ENCODE results near the gene KPNA3. TPM values are rescaled to one million over a fixed set of nuclear protein-coding genes. Genes with fewer than 3 reads are reported as not detected.

Gene KPNA3
- total and polyA plus RNA-seq, 2 experiments from 2014 or later: 30.5 to 55.7 TPM

DNA sequence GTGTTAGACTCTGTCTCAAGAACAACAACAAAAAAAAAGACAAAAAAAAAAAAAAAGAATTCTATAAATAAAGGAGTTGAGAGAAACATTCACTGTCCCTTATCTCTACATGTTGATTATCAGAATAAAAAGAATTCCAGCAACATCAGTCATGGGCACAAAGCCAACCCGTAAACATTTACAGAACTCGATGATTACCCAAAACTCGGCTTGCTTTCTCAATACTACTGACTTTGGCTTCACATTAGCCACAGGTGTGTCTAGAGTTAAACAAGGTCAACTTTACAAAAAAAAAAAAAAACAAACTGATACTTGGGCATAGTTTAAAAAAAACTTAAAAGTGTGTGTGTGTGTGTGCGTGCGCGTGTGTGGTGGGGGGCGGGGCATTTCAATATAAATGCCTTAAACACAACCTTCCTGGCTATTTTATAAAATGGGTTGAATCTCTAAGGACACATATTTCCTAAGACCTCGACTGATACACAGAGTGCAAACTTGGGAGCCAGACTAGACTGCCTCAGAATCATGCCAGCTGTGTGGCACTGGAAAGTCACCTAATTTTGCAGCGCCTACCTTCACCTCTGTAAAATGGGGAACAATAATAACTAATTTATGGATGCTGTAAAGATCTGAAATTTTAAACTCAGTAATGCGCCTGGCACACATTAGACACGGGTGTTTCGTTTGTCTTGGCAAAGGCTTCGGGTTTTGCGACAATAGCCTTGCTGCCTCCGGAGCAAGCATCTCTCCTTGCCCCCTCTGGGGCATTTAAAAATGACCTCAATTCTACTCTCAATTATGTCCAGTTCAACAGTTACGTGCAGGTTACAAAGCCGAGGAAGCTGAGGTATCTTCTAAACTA lies 102.1 kb downstream of the KPNA3 start:
- H3K79me2 ChIP-seq (replicated peaks; ENCODE audit: insufficient read depth): peaks cover 54% of the 10 kb centered on the region

More for the DNA sequence above, 102.1 kb downstream of the KPNA3 start:
- Histone ChIP-seq H3K4me3 (peak overlapping the region; percentile 92), H2AFZ (peak overlapping the region; percentile 99), H3K9me2 (ENCODE audit: insufficient read depth) (no peaks in the 10 kb centered on the region), H3K27me3 (ENCODE audit: insufficient read depth) (no peaks in the 10 kb centered on the region), H4K20me1 (replicated peaks; ENCODE audit: insufficient read depth) (peaks cover 29% of the 10 kb centered on the region), H3K4me1 (ENCODE audit: insufficient read depth) (peaks cover 20% of the 10 kb centered on the region), H3F3A (replicated peaks; ENCODE audit: low read depth) (peaks cover 4% of the 10 kb centered on the region; the same call in 1 of the 2 replicates), H3K4me2 (peak overlapping the region; percentile 97), H3K27ac (ENCODE audit: low read depth) (peak overlapping the region; percentile 80), H3K36me3 (ENCODE audit: insufficient read depth) (peaks cover 15% of the 10 kb centered on the region)
- Mint-ChIP-seq H3K27me3 (ENCODE audit: insufficient read depth, low read depth, poor library complexity) (peaks cover 21% of the 10 kb centered on the region), H3K4me3 (peak overlapping the region; percentile 88), H3K9me3 (no peaks in the 10 kb centered on the region), H3K36me3 (ENCODE audit: low read depth) (peaks cover 36% of the 10 kb centered on the region), H3K27ac (peak overlapping the region; percentile 81), H3K4me1 (peaks cover 40% of the 10 kb centered on the region)
- DNase-seq (ENCODE audit: low spot score) (no peak), ATAC-seq (no peak)
- TF ChIP-seq, protein P1, sequence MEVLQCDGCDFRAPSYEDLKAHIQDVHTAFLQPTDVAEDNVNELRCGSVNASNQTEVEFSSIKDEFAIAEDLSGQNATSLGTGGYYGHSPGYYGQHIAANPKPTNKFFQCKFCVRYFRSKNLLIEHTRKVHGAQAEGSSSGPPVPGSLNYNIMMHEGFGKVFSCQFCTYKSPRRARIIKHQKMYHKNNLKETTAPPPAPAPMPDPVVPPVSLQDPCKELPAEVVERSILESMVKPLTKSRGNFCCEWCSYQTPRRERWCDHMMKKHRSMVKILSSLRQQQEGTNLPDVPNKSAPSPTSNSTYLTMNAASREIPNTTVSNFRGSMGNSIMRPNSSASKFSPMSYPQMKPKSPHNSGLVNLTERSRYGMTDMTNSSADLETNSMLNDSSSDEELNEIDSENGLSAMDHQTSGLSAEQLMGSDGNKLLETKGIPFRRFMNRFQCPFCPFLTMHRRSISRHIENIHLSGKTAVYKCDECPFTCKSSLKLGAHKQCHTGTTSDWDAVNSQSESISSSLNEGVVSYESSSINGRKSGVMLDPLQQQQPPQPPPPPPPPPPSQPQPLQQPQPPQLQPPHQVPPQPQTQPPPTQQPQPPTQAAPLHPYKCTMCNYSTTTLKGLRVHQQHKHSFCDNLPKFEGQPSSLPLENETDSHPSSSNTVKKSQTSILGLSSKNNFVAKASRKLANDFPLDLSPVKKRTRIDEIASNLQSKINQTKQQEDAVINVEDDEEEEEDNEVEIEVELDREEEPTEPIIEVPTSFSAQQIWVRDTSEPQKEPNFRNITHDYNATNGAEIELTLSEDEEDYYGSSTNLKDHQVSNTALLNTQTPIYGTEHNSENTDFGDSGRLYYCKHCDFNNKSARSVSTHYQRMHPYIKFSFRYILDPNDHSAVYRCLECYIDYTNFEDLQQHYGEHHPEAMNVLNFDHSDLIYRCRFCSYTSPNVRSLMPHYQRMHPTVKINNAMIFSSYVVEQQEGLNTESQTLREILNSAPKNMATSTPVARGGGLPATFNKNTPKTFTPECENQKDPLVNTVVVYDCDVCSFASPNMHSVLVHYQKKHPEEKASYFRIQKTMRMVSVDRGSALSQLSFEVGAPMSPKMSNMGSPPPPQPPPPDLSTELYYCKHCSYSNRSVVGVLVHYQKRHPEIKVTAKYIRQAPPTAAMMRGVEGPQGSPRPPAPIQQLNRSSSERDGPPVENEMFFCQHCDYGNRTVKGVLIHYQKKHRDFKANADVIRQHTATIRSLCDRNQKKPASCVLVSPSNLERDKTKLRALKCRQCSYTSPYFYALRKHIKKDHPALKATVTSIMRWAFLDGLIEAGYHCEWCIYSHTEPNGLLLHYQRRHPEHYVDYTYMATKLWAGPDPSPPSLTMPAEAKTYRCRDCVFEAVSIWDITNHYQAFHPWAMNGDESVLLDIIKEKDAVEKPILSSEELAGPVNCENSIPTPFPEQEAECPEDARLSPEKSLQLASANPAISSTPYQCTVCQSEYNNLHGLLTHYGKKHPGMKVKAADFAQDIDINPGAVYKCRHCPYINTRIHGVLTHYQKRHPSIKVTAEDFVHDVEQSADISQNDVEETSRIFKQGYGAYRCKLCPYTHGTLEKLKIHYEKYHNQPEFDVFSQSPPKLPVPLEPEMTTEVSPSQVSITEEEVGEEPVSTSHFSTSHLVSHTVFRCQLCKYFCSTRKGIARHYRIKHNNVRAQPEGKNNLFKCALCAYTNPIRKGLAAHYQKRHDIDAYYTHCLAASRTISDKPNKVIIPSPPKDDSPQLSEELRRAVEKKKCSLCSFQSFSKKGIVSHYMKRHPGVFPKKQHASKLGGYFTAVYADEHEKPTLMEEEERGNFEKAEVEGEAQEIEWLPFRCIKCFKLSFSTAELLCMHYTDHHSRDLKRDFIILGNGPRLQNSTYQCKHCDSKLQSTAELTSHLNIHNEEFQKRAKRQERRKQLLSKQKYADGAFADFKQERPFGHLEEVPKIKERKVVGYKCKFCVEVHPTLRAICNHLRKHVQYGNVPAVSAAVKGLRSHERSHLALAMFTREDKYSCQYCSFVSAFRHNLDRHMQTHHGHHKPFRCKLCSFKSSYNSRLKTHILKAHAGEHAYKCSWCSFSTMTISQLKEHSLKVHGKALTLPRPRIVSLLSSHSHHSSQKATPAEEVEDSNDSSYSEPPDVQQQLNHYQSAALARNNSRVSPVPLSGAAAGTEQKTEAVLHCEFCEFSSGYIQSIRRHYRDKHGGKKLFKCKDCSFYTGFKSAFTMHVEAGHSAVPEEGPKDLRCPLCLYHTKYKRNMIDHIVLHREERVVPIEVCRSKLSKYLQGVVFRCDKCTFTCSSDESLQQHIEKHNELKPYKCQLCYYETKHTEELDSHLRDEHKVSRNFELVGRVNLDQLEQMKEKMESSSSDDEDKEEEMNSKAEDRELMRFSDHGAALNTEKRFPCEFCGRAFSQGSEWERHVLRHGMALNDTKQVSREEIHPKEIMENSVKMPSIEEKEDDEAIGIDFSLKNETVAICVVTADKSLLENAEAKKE (CRISPR knock-in tag; IDR thresholded peaks at IDR 0.05): no peak
- TF ChIP-seq POLR2AphosphoS5 (IDR thresholded peaks at IDR 0.05; ENCODE audit: low read depth) (no peak), NANOG (IDR thresholded peaks at IDR 0.05; ENCODE audit: borderline replicate concordance) (no peak), ZNF331 (CRISPR knock-in tag; IDR thresholded peaks at IDR 0.05; ENCODE audit: low read depth) (no peak), EZH2phosphoT487 (IDR thresholded peaks at IDR 0.05; ENCODE audit: unreplicated experiment) (no peak), CREB1 (CRISPR knock-in tag; IDR thresholded peaks at IDR 0.05; ENCODE audit: low read depth) (no peak), CTCF (conservative IDR thresholded peaks at IDR 0.05; ENCODE audit: low read depth in 2 of 2) (no peak), ZNF114 (CRISPR knock-in tag; IDR thresholded peaks at IDR 0.05) (no peak), JUNB (IDR thresholded peaks at IDR 0.05; ENCODE audit: unreplicated experiment) (no peak), ETS1 (IDR thresholded peaks at IDR 0.05) (no peak), EZH2 (IDR thresholded peaks at IDR 0.05; ENCODE audit: low read depth, unreplicated experiment) (no peak), STAT1 (IDR thresholded peaks at IDR 0.05; ENCODE audit: unreplicated experiment) (no peak)
- TF ChIP-seq, protein P2, sequence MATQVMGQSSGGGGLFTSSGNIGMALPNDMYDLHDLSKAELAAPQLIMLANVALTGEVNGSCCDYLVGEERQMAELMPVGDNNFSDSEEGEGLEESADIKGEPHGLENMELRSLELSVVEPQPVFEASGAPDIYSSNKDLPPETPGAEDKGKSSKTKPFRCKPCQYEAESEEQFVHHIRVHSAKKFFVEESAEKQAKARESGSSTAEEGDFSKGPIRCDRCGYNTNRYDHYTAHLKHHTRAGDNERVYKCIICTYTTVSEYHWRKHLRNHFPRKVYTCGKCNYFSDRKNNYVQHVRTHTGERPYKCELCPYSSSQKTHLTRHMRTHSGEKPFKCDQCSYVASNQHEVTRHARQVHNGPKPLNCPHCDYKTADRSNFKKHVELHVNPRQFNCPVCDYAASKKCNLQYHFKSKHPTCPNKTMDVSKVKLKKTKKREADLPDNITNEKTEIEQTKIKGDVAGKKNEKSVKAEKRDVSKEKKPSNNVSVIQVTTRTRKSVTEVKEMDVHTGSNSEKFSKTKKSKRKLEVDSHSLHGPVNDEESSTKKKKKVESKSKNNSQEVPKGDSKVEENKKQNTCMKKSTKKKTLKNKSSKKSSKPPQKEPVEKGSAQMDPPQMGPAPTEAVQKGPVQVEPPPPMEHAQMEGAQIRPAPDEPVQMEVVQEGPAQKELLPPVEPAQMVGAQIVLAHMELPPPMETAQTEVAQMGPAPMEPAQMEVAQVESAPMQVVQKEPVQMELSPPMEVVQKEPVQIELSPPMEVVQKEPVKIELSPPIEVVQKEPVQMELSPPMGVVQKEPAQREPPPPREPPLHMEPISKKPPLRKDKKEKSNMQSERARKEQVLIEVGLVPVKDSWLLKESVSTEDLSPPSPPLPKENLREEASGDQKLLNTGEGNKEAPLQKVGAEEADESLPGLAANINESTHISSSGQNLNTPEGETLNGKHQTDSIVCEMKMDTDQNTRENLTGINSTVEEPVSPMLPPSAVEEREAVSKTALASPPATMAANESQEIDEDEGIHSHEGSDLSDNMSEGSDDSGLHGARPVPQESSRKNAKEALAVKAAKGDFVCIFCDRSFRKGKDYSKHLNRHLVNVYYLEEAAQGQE (IDR thresholded peaks at IDR 0.05; ENCODE audit: unreplicated experiment): no peak

Measured in GM23338 (cell line).